Hypothalamus (tissue), 51 donors: ENCODE data around the gene ARFIP1.
"Not testable (repeated sequence)": the region's sequence is repeated elsewhere in the genome, so short reads cannot be mapped to it uniquely, and the experiment has no call there.

Experiments
- DNase-seq, 51 donors: peaks; one replicate each; lab custom pipeline; 2025; lab: John Stamatoyannopoulos, UW

ARFIP1 gene

GRCh38 chr4:152836936-152837335 is 57.2 kb downstream of the ARFIP1 start:
- no peak for DNase-seq

- DNase-seq = not testable (repeated sequence)
Observed at GRCh38 chr4:152839729-152840128, 60.0 kb downstream of the ARFIP1 start.

DNA sequence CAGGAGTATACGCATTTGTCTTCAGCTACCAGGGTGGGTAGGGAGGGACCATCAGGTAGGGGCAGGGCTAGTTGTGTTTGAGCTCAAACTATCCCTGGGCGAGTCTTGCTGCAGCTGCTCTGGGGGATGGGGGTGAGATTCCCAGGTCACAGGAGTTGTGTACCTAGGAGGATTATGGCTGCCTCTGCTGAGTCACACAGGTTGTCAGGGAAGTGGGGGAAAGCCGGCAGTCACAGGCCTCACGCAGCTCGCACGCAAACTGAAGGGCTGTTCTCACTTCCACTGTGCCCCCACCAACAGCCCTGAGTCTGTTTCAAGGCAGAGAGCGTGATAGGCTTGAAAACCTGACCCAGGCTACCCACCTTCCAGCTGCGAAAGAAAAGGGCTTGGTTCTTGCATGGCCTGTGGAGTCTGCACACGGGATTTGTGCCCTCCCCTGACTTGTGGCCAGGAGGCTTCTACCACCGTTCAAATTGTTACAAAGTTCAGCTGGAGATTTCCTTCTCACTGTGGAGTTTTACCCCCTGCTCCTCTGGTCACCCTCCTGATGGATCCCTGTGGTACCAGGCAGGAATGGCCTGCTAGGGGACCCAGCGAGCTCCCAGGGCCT is 63.8 kb downstream of the ARFIP1 start:
- DNase-seq = no peak

GRCh38 chr4:152847376-152847775 is 67.6 kb downstream of the ARFIP1 start:
- DNase-seq = no peak

DNA sequence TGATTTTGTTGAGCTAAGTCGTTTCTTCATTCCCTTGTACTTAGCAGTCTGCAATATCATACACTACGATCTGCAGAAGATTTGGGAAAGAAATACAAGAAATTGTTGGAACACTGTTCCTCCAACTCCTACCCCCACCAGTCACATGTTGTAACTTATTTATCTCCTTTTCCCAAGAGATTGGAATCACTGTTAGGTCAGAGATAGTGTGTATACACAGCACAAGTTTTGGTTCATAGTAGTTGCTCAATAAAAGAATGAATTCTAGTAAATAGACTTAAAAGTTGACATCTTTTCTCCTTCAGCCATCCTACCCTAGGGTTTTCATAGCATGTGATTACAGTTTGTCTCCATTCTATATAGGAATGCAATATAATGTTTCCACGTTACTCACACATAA is 68.8 kb downstream of the ARFIP1 start:
- no peak for DNase-seq

GRCh38 chr4:152849350-152849749 is 69.6 kb downstream of the ARFIP1 start:
- DNase-seq = no peak

- DNase-seq = peak in 2 of 51 donors; percentile 5 to 20
Observed at GRCh38 chr4:152850377-152850776, 70.6 kb downstream of the ARFIP1 start.

GRCh38 chr4:152851226-152851625 is 71.5 kb downstream of the ARFIP1 start:
- DNase-seq = no peak

DNA sequence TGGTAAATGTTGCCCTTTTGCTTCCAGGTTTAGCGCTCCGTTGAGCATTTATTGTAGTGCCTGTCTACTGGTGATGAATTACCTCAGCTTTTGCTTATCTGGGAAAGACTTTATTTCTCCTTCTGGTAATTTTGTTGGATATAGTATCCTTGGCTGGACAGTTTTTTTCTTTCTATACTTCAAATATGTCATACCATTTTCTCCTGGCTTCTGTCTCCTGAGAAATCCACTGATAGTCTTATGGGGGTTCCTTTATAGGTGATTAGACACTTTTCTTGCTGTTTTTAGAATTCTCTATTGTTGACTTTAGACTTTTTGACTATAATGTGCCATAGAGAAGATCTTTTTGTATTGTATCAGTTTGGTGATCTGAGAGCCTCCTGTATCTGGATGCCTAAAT is 73.5 kb downstream of the ARFIP1 start:
- no peak for DNase-seq

- not testable (repeated sequence) for DNase-seq
Observed at GRCh38 chr4:152854016-152854415, 74.3 kb downstream of the ARFIP1 start.

DNA sequence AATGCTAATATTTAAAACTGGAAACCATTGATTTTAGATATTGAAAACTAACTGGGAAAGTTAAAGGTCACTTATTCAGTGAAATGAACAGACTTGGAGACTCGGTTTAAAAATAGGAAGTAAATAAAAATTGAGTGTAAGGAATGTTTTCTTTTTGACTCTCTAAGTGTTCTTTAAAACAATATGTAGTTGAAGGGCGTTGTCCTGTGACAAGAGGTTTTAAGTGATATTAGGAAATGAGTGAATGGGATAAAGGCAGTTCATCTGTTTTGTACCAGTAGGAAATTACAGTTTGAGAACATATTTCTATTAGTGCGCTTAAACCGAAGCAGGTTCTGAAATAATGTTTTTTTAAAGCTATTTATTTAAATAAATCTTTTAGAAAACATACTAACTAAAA is 77.2 kb downstream of the ARFIP1 start:
- no peak for DNase-seq

DNA sequence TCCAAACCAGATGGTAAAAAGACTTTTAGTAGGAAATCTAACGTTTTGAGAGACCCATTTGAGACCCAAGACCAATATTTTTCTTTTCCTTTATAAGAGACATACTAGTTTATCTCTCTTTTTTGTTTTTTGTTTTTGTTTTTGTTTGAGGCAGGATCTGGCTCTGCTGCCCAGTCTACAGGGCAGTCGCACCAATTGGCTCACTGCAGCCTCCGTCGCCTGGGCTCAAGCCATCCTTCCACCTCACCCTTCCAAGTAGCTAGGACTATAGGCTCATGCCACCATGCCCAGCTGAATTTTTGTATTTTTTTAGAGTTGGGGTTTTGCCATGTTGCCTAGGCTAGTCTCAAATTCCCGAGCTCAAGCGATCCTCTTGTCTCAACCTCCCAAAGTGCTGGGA is 79.2 kb downstream of the ARFIP1 start:
- no peak for DNase-seq

DNA sequence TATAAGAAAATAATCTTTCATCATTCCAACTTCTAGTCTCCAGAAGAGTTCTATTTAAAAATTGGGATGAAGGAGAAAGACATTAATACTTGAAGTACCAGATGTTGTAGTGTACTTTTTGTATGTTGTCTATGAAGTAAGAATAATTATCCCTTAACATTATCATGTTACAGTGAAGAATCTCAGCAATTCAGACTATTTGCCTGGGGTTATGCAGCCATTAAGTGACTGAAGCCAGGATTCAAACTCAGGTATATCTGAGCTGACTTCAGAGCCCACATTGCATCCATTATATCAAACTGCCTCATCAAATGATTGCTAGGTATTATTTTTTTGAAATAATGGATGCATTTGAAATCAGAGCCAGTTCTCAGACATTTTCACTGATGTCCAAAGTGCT is 80.3 kb downstream of the ARFIP1 start:
- DNase-seq = no peak

DNA sequence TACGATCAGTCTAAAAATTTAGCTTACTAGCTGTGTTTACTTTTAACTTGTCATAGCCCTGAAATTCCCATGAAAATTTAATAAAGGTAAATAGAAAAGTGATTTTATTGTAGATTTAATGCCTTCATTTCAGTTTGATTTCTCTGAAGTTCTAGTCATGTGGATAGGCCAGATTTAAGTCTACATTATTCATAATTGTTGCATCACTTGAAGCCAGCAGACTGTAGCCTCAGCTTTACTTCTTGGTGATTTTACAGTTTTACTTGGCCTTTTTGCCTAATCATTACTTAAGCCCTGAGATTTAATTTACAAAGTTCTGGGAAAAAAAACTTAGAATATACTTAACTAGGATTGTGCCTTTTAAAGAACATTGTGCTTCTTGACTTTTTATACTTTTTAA is 82.9 kb downstream of the ARFIP1 start:
- DNase-seq = no peak

DNA sequence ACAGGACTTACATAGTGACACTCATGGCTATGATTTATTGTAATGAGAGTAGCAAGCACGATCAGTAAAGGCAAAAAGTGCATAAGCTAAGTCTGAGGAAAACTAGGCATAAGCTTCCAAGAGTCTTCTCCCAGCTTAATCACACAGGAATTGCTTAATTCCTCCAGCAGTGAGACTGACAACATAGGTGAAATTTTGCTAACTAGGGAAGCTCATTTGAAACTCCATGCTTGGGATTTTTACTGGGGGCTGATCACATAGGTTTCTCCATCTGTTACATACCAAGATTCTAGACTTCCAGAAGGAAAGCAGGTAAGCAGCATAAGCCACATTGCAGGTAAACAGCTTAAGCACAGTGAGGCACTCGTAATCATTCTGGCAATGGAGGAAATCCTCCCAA is 84.6 kb downstream of the ARFIP1 start:
- DNase-seq = no peak

DNA sequence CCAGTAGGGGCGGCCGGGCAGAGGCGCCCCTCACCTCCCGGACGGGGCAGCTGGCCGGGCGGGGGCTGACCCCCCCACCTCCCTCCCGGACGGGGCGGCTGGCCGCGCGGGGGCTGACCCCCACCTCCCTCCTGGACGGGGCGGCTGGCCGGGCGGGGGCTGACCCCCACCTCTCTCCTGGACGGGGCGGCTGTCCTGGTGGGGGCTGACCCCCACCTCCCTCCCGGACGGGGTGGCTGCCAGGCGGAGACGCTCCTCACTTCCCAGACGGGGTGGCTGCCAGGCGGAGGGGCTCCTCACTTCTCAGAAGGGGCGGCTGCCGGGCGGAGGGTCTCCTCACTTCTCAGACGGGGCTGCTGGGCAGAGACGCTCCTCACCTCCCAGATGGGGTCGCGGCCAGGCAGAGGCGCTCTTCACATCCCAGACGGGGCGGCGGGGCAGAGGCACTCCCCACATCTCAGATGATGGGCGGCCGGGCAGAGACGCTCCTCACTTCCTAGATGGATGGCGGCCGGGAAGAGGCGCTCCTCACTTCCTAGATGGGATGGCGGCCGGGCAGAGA is 86.8 kb downstream of the ARFIP1 start:
- not testable (repeated sequence) for DNase-seq

GRCh38 chr4:152870606-152871005 is 90.9 kb downstream of the ARFIP1 start:
- no peak for DNase-seq

GRCh38 chr4:152875261-152875660 is 95.5 kb downstream of the ARFIP1 start:
- DNase-seq = no peak

- no peak for DNase-seq
Observed at GRCh38 chr4:152877868-152878267, 98.1 kb downstream of the ARFIP1 start.

- DNase-seq = no peak
Observed at GRCh38 chr4:152880263-152880662, 100.5 kb downstream of the ARFIP1 start.

DNA sequence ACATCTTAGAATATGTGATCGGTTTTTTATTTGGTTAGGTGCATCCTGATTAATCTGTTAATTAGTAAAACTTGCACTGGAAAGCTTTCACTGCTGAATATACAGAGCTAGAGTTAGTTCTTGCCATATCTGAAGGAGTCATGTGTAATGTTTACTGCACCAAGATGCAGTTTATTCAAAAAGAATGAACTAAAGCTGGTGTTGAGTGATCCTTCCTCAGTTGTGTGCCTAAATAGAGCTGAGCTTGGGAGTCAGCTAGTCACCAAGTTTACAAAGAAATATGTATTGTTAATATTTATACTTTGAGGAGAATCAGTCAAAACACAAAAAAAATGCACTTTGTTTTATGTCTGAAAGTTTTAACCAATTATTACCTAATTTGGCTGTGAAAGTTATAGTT is 102.2 kb downstream of the ARFIP1 start:
- no peak for DNase-seq

GRCh38 chr4:152885185-152885584 is 105.4 kb downstream of the ARFIP1 start:
- DNase-seq = no peak

GRCh38 chr4:152886201-152886600 is 106.4 kb downstream of the ARFIP1 start:
- no peak for DNase-seq
